GM21717 (cell line): Measurements from ENCODE around the gene PLAAT4.
"Not testable (repeated sequence)": the region's sequence is repeated elsewhere in the genome, so short reads cannot be mapped to it uniquely, and the experiment has no call there.

Source experiments
- ATAC-seq: cut with Tn5 transposase; IDR thresholded peaks from one replicate; pipeline ENCODE4 v1.9.1; 2021; ENCODE audit warnings: mild to moderate bottlenecking, moderate library complexity; ENCODE audit not compliant: unreplicated experiment

PLAAT4 gene

GRCh38 chr11:63510360-63511047, 26.1 kb upstream of the PLAAT4 start:
- ATAC-seq, result no peak

GRCh38 chr11:63511048-63511748, 25.4 kb upstream of the PLAAT4 start:
- no peak for ATAC-seq

DNA sequence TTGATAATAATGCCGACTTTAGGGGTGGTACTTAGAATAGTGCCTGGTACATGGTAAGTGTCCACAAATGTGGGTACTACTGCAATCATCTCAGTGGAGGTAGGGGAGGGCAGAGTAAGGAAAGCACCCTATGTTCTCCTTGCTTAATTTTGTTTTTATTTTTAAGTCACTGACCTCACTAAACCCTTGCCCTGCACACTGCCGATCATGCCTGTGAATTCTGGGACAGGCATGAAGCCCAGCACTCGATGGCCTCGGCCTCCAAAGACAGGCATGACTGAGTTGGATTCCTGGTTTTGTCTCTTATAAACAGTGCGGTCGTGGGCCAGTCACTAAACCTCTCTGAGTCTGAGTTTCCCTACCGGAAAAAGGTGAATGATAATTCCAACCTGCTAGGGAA, 23.8 kb upstream of the PLAAT4 start:
- no peak for ATAC-seq

DNA sequence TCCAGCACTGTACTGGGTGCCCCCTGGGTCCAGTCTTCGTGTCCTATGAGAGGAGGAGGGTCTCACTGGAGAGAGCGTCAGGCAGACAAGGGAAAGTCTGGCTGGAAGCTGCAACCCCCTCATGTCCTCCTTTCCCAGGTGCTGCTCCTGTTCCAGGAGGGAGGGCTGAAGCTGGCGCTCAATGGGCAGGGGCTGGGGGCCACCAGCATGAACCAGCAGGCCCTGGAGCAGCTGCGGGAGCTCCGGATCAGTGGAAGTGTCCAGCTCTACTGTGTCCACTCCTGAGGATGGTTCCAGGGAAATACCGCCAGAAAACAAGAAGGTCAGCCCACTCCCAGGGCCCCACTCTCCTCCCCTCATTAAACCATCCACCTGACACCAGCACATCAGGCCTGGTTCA, 20.5 kb upstream of the PLAAT4 start:
- ATAC-seq, result no peak

DNA sequence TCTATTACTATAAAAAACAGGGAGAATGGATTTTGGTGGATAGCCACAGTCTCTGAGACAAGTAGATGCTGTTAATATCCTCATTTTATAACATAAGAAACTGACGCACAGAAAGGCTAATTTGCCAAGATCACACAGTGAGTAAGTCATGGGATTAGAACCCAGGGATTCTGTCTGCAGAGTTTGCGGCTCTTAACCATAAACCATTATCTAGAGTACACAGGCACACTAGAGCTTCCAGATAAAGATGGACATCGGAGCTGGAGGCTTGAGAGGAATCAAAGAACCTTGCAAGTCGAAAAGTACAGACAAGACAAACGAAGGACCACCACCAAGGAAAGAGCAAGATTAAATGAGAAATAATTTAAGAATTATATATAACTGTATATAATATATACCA, 19.5 kb upstream of the PLAAT4 start:
- ATAC-seq, result no peak

- no peak for ATAC-seq
These were observed 18.1 kb upstream of the PLAAT4 start for GRCh38 chr11:63518548-63518947.

DNA sequence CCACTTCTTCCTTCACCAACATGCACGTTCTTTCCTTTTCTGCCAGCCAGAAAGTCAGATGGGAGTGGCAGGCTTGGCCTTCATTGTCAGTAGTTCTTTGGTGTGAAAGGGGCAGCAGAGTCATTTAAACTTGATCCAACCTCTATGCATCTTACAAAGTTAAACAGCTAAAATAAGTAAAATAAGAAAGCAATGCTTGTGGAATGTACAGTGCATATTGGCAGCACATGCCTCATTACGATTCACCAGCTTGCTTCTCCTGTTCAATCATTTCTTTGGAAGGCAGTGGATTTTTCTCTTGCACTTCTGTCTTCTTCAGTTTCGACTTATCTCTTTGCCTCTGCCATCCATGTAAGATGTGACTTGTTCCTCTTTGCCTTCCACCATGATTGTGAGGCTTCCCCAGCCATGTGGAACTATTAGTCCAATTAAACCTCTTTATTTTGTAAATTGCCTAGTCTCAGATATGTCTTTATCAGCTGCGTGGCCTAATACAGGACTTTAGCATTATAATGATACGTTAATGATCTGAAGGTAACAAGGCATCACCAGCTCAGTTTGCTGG, 15.9 kb upstream of the PLAAT4 start:
- no peak for ATAC-seq

DNA sequence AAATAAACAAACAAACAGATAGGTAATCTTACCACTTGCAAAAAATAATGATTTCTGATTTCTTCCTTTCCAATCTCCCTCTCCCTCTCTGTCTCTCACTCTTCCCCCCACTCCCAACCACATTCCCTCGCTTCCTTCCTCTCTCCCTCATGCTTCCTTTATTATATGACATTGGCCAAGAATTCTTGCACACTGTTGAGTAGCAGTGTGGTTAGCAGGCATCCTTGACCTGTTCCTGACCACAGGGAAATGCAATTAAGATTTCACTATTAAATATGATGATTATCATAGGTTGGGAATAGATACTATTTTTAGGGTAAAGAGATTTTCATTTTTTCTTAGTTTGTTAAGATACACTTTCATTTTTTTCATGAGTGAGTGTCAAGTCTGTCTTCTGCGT, 14.7 kb upstream of the PLAAT4 start:
- ATAC-seq, result no peak

DNA sequence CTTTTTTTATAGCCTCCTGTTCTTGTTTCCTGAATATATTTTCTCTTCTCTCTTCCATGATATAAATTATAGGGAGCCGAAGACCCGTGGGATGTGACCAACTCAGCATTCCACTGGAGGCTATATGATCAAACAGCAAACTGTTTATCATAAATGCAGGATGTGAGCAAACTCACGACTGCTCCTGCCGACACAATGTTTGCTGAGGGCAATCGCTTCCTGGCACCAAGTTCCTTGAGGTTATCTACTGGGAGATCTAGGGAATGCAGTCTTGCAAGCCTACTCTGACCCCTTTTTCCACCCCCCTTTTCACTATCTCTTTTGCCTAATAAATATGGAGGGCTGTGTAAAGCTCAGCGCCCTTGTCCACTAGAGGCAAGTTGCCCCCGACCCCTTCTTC, 13.5 kb upstream of the PLAAT4 start:
- no peak for ATAC-seq

GRCh38 chr11:63527667-63528066, 8.9 kb upstream of the PLAAT4 start:
- ATAC-seq, result no peak

DNA sequence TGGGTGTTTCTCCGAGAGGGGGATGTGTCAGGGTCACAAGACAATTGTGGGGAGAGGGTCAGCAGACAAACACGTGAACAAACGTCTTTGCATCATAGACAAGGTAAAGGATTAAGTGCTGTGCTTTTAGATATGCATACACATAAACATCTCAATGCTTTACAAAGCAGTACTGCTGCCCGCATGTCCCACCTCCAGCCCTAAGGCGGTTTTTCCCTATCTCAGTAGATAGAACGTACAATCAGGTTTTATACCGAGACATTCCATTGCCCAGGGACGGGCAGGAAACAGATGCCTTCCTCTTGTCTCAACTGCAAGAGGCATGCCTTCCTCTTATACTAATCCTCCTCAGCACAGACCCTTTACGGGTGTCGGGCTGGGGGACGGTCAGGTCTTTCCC, 8.5 kb upstream of the PLAAT4 start:
- ATAC-seq, result not testable (repeated sequence)

DNA sequence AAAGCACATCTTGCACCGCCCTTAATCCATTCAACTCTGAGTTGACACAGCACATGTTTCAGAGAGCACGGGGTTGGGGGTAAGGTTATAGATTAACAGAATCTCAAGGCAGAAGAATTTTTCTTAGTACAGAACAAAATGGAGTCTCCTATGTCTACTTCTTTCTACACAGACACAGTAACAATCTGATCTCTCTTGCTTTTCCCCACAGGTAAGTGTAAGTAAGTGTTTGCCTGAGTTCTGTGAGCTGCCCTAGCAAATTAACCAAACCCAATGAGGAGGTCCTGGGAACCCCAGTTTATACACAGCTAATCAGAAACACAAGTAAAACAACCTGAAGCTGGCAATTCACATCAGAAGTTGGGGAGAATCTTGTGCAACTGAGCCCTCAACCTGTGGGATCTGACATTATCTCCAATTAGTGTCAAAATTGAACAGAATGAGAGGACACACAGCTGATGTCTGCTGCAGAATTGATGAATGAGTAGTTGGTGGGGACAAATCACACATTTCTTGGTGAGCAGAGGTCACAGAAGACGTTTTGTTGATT, 7.8 kb upstream of the PLAAT4 start:
- not testable (repeated sequence) for ATAC-seq

GRCh38 chr11:63529373-63529772, 7.2 kb upstream of the PLAAT4 start:
- not testable (repeated sequence) for ATAC-seq

DNA sequence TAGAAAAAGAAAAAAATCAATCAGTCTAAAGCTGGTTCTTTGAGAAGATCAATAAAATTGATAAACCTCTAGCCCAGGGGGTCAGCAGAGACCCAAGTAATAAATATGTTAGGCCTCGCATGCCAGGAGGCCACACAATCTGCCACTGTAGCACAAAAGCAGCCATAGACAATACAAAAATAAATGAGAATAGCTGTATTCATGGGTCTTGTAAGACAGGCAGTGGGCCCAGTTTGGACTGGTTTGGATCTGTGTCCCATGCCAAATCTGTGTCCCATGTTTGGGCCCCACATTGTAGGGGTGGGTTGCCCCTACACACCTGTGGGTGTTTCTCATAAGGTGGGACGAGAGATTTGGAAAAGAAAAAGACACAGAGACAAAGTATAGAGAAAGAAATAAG, 6.6 kb upstream of the PLAAT4 start:
- ATAC-seq, result no peak

GRCh38 chr11:63531074-63531792, 5.4 kb upstream of the PLAAT4 start:
- not testable (repeated sequence) for ATAC-seq

- no peak for ATAC-seq
These were observed 4.5 kb upstream of the PLAAT4 start for GRCh38 chr11:63532117-63532516.

DNA sequence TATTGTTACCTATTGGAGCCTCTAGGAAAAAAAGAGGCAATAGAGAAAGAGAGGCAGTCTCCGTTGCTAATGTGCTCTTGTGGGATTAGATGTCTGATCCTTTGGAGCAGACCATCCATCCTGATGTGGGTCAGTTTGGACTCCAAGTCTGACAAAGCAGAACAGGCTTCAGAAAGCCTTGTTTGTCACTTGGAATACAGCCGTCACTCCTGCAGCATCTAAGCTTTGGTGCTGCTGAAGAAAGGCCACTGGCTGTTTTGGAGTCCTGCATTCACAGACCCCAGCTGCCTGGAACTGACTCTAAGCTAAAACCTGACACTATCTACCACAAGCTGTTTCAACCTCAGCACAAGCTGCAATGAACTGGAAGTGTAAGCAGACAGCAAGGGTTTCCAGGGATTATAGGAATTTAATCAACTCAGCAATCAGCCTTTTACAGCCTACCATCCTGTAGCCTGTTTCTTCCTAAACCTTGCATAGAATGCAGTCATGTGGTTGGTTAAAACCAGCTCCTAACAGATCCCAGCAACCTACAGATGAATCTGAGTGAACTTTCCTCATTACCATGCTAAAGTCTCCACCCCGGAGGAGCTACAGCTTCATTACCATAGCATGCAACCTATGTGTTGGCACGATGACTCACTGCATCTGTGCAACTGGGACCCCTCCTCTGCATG, 3.7 kb upstream of the PLAAT4 start:
- no peak for ATAC-seq

- ATAC-seq, result no peak
These were observed 2.5 kb upstream of the PLAAT4 start for GRCh38 chr11:63534076-63534475.

- peak; percentile 42 for ATAC-seq
These were observed 1.6 kb upstream of the PLAAT4 start for GRCh38 chr11:63534895-63535461.

DNA sequence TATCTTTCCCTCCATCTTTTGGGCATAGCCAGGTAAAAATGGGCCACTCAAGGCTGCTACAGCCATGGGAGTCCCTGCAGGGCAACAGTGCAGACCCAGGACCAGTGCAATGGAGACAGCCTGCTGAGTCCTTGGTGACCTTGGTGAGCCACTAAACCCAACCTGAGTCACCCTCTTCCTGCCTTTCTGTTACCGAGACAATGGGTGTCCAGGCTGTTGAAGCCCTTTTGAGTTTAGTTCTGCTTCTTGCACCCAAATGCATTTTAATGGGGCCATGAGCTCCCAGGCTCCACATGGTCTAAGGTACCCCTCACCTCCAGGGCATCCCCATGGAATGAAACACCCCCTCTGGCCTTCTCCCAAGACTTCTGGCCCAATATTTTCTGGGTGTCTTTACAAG, 874 bp upstream of the PLAAT4 start:
- no peak for ATAC-seq
